Stimulated activated CD8-positive, alpha-beta memory T cell treated with anti-CD3 and anti-CD28 coated beads, Interleukin-12 subunit alpha, Interleukin-12 subunit beta, amount 100 ng/mL, for 24 hours (primary cell): ENCODE results near the gene FOXJ3.

Source experiments
- DNase-seq: peaks from one replicate; pipeline ENCODE4 v3.0.0-alpha.2; 2020; ENCODE audit errors: extremely low read depth

Gene FOXJ3

DNA sequence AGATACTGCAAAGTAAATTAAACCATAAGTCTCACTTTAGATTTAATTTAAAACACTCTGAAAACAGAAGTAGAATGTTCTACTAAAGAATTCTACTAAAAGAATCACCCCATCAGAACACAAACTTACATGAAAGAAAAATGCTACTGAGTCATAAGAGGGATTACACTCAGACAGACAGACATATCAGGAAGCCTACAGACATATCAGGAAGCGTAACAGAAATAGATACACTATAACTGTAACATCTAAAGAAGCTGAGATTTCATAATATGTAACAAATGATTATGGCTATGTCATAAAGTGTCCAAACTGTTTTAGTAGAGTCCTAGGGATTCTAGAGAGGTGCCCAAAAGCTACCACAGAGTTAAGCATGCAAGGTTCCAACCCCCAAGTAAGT lies 23.9 kb downstream of the FOXJ3 start:
- DNase-seq: no peak

DNA sequence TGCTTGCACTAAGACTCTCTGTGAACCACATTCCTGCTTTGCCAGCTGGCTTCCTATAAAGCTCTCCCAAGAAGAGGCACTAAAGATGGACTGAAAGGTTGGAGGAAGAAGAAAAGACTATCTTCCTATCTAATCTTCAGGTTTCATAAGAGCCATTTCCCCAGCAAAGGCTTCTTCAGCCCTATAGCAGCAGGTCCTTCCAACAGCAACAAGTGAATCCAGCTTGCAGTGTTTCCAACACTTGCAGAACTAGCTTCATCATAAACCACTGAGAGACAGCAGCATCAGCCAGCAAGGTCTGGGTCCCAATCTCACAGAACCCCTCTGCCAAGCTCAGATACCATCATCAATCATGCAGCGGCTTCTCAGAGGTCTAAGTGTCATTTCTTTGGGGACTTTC lies 28.1 kb downstream of the FOXJ3 start:
- DNase-seq: no peak

DNA sequence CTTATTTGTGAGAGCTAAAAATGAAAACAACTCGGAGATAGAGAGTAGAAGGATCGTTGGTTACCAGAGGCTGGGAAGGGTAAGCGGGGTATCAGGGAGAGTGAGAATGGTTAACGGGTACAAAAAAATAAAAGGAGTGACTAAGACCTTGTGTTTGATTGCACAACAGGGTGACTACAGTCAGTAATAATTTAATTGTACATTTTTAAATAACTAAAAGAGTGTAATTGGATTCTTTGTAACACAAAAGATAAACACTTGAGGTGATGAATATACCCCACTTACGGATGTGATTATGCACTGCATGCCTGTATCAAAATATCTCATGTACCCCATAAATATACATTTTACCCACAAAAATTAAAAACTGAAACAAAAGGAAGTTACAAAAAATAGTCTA lies 29.4 kb downstream of the FOXJ3 start:
- DNase-seq: no peak

DNA sequence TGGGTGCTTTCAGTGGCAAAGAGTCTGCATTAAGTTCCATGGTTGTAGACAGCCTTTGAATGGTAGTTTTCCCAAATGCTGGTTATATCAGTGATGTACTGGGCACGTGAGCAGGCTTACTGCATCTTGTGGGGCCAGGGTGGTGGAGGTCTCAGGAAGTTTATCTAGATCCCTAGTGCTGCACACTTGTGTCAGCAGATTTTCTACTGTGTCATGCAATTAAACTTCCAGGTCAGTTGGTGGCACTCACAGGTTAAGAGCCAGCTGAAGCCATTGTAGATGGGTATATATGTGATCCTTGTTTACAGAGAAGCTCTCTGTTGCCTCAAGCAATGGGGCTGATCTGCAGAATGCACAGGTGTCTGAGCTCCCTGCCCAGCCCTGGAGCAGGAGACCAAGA lies 33.0 kb downstream of the FOXJ3 start:
- no peak for DNase-seq

DNA sequence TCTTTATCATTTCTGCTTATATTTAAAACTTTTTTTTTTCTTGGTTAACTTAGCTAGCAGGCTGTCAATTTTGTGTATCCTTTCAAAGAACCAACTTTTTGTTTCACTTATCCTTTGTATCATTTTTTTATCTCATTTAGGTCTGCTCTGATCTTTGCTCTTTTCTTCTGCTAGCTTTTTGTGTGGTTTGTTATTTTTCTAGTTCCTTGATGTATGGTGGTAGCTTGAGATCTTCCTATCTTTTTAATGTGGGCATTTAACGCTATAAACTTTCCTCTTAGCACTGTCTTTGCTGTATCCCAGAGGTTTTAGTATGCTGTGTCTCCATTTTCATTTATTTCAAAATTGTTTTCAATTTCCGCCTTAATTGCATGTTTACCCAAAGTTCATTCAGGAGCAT lies 36.5 kb downstream of the FOXJ3 start:
- DNase-seq: no peak

DNA sequence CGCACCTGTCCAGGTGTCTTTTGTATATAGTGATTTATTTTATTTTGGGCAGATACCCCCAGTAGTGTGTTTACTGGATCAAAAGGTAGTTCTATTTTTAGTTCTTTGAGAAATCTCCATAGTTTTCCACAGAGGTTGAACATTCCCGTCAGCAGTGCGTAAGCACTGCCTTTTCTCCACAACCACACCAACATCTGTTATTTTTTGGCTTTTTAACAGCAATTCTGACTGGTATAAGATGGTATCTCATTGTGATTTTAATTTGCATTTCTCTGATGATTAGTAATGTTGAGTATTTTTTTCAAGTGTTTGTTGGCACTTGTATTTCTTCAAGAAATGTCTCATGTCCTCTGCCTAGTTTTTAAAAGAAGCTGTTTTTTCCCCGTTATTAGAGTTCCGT lies 39.2 kb downstream of the FOXJ3 start:
- no peak for DNase-seq

DNA sequence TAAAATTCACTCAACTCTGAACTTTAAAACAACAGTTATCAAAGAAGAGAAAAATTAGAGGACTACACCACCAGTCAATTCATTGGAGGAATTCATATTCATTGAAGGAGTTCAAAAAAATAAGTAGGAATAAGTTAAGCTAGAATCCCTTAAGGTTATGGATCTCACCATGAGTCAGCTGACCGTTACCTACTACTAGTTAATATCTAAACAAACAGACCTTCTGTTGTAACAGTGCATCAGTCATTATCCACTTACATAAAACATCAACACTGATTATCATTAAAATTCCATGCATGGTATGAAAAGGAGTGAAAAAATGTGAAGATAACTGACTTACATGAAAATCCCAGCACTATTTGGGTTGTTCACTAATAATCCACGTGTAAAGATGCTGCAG lies 44.9 kb downstream of the FOXJ3 start:
- no peak for DNase-seq

DNA sequence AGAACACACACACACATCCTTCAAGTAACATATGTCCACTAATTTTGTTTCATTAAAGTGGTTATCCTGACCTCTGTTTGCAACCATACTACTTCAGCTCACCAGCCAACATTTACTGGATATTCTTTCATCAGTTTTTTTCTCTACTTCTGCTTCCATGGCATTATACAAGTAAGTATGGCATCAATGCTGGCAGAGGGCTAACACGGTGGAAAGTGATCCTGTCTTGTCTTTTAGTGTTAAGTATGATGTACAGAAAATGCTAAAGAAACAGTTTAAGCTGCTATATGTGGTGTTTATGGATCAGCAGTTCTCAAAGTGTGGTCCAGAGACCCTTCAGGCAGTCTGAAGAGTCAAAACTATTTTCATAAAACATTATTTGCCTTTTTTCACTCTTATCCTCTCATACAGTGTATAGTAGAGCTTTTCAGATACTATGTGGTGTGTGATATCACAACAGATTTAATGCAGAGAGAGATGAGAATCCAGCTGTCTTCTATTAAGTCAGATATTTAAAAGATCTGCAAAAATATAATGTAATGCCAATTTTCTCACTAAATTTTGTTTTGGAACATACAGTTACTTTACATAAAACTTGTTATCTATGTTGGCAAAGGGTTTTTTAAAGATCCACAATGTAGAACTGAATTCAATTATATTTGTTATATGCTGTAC lies 46.6 kb downstream of the FOXJ3 start:
- DNase-seq: no peak

DNA sequence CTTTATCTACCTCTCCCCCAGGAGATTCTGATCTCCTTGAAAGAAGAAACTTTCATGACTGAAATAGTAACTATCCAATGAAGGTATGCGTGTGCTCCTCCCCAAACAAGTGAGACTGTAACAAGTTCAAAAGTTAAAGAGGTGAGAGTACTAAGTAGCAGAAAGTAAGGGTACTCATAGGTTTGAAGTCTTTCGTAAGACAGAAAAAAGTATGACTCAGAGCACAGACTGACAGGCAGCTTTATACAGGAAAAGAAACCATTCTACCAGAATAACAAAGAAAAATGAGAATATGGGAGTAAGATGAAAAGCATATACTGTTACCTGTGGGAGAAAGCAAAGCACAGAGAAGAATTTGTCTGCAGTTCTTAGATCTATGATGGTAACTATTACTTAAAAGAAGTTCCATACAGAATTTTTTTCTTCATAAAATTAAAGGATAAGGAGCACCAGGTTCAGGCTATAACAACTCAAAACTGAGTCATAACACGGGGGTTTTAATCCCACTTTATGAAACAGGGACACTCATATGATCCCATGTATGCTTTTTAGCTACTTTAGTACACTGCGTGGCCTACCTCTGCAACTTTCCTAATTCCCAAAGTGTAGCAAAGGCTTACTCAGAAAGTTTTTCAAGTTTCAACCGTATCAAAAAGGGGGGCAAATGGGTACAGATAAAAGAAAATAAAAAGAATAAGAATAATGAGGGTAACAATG lies 52.0 kb downstream of the FOXJ3 start:
- DNase-seq: no peak

DNA sequence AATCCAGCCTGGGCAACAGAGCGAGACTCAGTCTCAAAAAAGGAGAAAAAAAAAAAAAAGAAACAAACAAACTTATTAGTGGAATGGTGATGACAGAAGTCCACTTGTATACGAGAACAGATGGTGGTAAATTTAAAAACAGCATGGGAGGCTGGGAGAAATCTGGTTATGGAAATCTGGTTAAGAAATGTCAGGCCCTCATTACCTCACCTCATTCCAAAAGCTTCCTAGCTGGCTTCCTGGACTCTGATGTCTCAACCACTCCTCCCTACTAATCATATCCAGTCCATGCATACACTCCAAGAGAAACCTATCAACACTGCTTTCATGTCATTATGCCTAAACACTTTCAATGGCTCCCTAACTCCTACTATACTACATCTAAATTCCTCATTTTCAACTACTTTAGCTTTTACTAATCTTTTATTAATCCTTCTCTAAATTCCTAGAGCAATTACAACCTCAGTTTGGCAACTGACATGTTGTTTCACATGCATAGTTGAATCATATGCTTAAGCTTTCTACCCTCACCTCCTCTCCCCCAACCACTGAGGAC lies 52.9 kb downstream of the FOXJ3 start:
- DNase-seq: no peak

DNA sequence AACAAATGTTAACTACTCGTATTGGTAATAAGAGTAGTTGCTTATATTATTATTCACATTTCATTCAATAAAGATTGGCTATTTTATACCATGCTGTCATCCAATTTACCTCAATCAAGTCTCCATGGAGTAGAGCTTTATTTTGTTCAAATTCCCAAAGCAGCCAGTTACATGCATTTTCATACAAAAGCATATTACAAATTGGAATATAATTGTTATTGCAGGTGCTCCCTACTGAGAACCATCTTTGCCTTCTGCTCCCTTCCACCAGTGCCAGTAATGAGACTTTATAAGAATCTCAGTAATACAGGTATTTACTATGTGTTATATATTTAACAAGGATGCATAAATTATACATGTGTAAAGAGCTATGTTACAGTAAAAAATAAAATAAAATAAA lies 54.2 kb downstream of the FOXJ3 start:
- DNase-seq: no peak

DNA sequence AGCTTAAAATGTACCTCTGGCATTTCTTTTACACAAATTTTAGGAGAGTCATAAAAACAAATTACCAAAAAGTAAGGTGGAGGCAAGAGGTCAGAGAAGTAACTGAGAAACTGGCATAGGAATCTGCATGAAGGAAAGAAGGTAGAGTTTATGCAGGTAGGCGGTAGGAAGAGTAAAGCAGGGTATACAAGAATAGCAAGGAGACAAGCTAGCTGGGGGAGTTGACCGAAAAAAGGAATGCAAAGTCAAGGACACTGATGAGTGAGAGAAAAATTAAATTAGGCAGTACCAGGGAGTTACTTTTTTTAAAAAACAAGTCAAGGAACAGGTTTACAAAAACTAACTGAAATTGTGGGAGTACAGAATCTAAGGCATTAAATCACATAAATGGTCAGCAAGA lies 56.0 kb downstream of the FOXJ3 start:
- DNase-seq: no peak

DNA sequence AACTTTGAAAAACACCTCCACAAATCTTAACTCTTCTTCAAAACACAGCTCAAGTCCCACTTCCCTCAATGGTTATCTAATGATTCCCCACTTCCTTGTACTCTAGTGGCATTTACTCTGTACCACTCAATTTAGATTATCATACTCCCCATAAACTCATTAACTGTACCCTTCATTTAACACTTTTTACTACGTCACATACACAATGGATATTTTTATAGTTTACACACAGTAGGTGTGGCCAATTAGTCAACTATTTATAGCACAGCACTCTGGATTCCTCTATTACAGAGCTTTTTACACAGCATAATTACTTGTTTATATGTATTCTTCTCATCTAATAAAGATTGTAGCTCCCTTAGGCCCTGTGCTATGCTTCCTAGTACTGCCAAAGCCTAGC lies 62.1 kb downstream of the FOXJ3 start:
- DNase-seq: no peak

DNA sequence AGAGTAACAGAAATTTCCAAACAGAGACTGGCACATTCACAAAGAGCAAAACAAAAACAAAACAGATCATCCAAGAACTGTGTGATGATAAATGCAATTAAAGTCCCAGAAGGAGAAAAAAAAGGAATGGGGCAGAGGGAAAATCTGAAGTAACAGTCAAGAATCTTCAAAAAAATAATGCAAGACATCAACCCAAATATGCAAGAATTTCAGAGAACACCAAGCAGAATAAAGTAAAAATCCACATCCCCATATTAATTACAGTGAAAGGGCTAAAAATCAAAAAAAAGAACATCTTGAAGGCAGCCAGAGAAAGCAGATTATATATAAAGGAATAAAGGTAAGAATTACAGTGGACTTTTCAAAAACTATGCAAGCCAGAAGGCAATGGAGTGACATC lies 67.1 kb downstream of the FOXJ3 start:
- no peak for DNase-seq

DNA sequence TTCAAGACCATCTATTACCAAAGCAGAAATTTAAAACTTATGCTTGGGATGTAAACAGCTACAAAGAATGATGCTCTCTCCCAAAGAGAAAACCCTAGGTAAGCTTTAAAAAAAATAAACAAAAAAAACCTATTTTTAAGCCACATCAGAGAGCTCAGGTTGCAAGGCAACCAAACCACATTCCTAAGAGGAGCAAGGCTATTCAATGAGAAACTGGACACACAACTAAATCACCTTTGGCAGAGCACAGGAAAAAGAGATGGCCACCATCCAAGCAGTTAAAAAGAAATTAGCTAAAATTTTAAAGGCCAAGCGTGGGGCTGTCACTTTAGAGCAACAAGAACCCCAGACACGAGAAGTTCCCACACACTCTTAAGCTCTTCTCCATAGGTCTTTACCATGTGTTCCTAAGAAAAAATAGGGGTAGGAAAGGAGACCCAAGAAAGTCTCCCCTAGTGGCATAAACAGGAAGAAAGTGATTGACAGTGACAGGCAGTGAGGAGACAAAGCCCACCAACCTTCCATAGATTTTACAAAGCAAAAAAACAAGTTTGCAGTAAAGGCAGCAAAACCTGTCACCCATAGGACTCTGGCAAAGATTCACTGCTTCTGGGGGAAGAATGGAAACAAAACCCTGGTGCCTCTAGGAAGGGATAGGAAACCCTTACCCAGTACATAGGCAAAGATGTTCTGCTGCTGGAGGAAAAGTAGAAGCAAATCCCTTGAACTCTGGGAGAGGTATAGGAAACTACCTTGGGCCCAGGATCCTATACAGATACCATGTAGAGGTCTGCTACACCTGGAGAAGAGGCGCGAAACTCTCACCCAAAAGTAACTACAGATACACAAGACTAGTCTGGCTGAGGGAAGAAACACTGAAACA lies 68.5 kb downstream of the FOXJ3 start:
- no peak for DNase-seq

DNA sequence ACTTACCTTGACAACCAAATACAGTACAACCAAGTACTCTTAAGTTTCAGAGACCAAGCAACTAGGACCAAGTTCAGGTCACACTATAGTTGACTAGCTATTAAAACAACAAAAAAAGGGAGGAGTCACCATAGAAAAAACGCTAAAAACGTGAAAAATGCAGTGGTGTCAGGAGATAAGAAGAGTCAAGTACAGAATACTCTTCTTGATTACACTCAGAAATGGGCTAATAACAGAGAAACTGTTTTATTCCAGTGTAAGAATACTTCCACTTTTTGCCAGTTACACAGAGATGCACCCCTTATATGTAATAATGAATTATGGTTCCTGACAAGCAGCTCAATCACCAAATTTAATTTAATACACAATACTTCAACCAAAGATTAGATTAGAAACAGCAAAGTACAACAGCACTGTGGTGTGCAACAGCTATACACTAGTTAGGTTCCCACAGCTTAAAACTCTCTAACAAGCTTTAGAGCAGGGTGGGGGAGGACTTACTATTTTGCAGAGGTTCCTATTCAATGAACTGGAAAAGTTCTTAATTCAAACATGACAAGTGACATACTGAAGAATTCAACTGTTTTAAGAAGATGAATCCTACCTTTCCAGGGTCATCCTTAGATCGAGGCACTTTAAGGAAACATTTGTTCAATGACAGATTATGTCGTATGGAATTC lies 70.4 kb downstream of the FOXJ3 start:
- no peak for DNase-seq

DNA sequence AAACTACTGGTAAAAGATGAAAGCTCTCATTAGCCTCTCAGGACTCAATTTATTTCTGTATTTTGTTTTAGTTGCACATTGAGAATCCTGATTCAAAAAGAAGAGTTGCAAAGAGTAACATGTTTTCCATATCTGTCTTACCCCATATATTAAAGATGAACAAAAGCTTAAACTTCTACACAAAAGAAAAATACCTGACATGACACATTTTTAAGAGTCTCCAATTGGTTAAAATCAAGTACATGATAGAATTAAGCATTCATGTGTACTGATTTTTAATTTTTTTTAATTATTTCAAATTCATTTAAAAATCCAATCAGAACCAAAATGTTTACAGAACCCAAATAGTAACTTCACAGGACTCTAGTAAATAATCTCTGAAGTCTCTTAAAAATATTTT lies 72.0 kb downstream of the FOXJ3 start:
- DNase-seq: no peak

DNA sequence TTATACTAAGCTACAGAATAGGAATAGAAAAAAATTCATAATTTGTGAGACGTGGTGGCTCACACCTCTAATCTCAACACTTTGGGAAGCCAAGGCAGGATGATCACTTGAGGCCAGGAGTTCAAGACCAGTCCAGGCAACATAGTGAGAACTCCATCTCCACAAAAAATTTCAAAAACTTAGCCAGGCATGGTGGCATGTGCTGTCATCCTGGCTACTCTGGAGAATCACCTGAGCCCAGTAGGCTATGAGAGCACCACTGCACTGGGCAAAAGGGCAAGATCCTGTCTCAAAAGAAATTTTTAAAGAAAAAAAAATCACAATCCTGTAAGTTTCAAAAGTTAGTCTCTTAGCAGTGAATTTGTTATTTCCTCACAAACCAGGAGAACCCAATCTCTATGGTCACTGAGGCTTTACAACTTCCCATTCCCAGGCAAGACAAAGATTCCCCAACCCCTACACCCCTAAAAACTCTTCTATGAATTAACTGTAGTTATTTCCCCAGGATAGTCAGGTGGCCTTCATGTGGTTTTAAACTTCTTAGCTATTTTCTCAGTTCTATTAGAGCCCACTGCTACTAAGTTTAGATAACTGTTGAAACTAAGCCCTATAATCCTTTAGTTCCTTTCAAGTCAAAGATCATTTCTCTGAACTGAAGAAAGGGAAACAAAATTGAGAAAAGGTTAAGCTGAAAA lies 74.5 kb downstream of the FOXJ3 start:
- DNase-seq: no peak

DNA sequence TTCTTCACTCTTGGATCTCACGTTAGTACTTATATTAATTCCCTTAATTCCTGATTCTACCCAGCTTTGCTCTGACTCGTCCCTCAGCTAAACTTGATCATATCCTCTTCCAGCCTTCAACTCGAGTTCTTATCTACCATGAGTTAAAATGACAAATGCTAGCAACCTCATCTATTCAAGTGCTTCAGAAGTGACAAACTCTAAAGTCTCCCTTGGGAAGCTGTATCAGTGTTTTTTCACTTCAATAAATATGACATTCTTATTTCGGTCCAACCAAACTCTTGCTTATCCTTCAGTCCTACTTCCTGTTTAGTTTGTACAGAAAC lies 75.3 kb downstream of the FOXJ3 start:
- no peak for DNase-seq

DNA sequence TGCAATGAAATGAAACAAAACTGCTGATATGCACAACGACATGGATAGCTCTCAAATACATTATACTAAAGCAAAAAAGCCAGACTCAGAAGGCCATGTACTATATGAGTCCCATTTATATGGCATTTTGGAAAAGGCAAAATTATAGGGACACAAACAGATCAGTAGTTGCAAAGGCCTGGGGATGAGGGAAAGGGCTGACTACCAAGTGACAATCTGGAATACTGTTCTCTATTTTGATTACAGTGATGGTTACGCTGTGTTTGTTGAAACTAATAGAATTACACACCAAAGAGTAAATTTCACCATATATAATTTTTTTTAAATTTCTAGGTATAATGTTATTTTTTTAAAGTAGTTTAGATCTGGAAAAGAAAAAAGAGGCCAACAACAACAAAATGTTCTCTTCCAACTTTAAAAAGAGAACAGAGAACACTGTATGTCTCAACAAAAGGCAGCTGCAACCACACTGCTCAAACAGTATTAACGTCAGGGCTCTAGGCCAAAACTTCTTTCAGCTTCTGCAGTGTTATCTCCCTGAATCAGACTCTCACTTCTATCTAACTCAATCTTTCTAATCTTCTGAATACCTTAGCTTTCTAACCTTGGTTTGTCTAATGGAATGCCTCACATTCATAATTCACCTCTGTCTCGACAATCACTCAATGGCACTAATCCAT lies 75.8 kb downstream of the FOXJ3 start:
- no peak for DNase-seq

DNA sequence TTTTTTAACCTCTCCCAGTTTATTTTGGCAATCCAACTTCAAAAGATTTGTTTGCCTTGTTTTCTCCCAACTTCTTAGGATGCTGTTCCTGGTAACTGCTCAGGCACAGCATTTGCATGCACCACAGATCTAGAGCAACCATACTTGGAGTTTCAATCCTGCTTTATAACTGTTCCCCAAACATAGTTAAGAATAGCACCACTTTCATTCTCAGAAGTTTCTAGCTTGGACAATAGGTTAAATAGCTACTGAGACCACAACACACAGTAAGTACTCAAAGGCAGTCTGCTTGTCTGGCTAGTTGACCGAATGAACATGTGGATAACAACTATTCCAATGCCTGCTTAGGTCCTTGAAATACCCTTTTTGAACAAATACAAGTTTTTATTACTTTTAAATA lies 76.8 kb downstream of the FOXJ3 start:
- DNase-seq: no peak
